Endothelial cell of umbilical vein (primary cell): ENCODE measurements around the gene VRK1. TPM values are rescaled to one million over a fixed set of nuclear protein-coding genes. Genes with fewer than 3 reads are reported as not detected.

ENCODE experiments used
- BruUV-seq: library from RNA; stranded (reverse); fragments of 400-500 nt; replicated peaks from 2 replicates; lab custom pipeline; 2021; lab: Mats Ljungman, UMichigan
- CTCF ChIA-PET: fragments of 300-600, 350-600 bp; sonication (Branson Sonifier 250); formaldehyde crosslinking; loops from one replicate; lab custom pipeline; 2021; ENCODE audit warnings: antibody characterized with exemption, inconsistent platforms; lab: Charles Lee
- POLR2A ChIA-PET: fragments of 300-600, 350-600 bp; sonication (Branson Sonifier 250); formaldehyde crosslinking; loops from one replicate; lab custom pipeline; 2021; ENCODE audit warnings: antibody characterized with exemption, inconsistent platforms; lab: Charles Lee
- DNase-seq: peaks from one replicate; pipeline ENCODE4 v3.0.0-alpha.2; 2011; ENCODE audit warnings: low read depth, low spot score
- FAIRE-seq: peaks from 2 replicates; lab custom pipeline; 2011; peaks lifted over from hg19 to GRCh38; lab: Jason Lieb, UNC
- H2AFZ ChIP-seq: 2 replicates; pipeline ENCODE4 v1.6.0; 2012; ENCODE audit warnings: low read depth, low read length, control low read depth, inconsistent platforms
- H3K27ac ChIP-seq: 2 replicates; pipeline ENCODE4 v1.5.1; 2011; ENCODE audit warnings: low read depth, mild to moderate bottlenecking, control low read depth, low read length, moderate library complexity; ENCODE audit not compliant: insufficient read depth
- H3K27me3 ChIP-seq, 2 experiments: 2 replicates each; pipeline versions ENCODE4 v1.6.0 to v1.6.1; 2011; ENCODE audit warnings: low read length in 2 of 2, mixed read lengths in 1 of 2; ENCODE audit not compliant: control insufficient read depth in 2 of 2, insufficient read depth in 2 of 2
- H3K36me3 ChIP-seq, 2 experiments: 2 replicates in 1 of 2; 3 replicates in 1 of 2; pipeline ENCODE4 v1.5.1; 2011; ENCODE audit warnings: low read length in 2 of 2, mild to moderate bottlenecking in 1 of 2, moderate library complexity in 1 of 2; ENCODE audit not compliant: control insufficient read depth in 2 of 2, insufficient read depth in 2 of 2; ENCODE audit errors: extremely low read depth in 1 of 2
- H3K4me1 ChIP-seq: 3 replicates; pipeline ENCODE4 v1.5.1; 2011; ENCODE audit warnings: mild to moderate bottlenecking, low read length; ENCODE audit not compliant: control insufficient read depth, insufficient read depth; ENCODE audit errors: extremely low read depth
- H3K4me2 ChIP-seq: 2 replicates; pipeline ENCODE4 v1.6.1; 2011; ENCODE audit warnings: low read length, control low read depth, mixed read lengths; ENCODE audit not compliant: insufficient read depth
- H3K4me3 ChIP-seq, 3 experiments: fragments of 200-600 bp in 1 of 3; sonication (generic), shearing (Covaris generic) in 1 of 3; replicated peaks in 1 of 3; 2 replicates each; pipeline ENCODE4 v1.5.1; 2011 to 2016; ENCODE audit warnings: control low read depth in 3 of 3, low read length in 3 of 3, mild to moderate bottlenecking in 2 of 3, inconsistent platforms in 1 of 3, low read depth in 1 of 3, moderate library complexity in 1 of 3; ENCODE audit not compliant: insufficient read depth in 1 of 3
- H3K79me2 ChIP-seq: 2 replicates; pipeline ENCODE4 v1.6.0; 2012; ENCODE audit warnings: low read length, inconsistent platforms; ENCODE audit not compliant: control insufficient read depth, insufficient read depth
- H3K9ac ChIP-seq: replicated peaks from 2 replicates; pipeline ENCODE3; 2011; ENCODE audit warnings: low read length, control low read depth; ENCODE audit not compliant: insufficient read depth; ENCODE audit errors: extremely low read depth
- H3K9me1 ChIP-seq: replicated peaks from 3 replicates; pipeline ENCODE4 v1.6.0; 2011; ENCODE audit warnings: mild to moderate bottlenecking, low read length; ENCODE audit not compliant: control insufficient read depth, insufficient read depth; ENCODE audit errors: extremely low read depth
- H3K9me3 ChIP-seq: replicated peaks from 2 replicates; pipeline ENCODE4 v1.5.1; 2012; ENCODE audit warnings: low read length, inconsistent platforms; ENCODE audit not compliant: control insufficient read depth, insufficient read depth
- H4K20me1 ChIP-seq: replicated peaks from 2 replicates; pipeline ENCODE3; 2011; ENCODE audit warnings: mild to moderate bottlenecking, low read length; ENCODE audit not compliant: control insufficient read depth, insufficient read depth; ENCODE audit errors: extremely low read depth
- FOS ChIP-seq: IDR thresholded peaks from 2 replicates; pipeline ENCODE4 v1.6.1; 2011; ENCODE audit warnings: mild to moderate bottlenecking, low read length, moderate library complexity, borderline replicate concordance; ENCODE audit not compliant: insufficient read depth
- JUN ChIP-seq: IDR thresholded peaks from 2 replicates; pipeline ENCODE4 v1.6.1; 2011; ENCODE audit warnings: borderline replicate concordance, low read depth; ENCODE audit not compliant: insufficient read length, insufficient read depth
- MAX ChIP-seq: IDR thresholded peaks from 2 replicates; pipeline ENCODE4 v1.6.1; 2011; ENCODE audit not compliant: insufficient read depth, insufficient read length
- MYC ChIP-seq: IDR thresholded peaks from one replicate; pipeline ENCODE4 v1.6.1; 2011; ENCODE audit warnings: mild to moderate bottlenecking, low read depth, low read length
- POLR2A ChIP-seq: IDR thresholded peaks from 2 replicates; pipeline ENCODE4 v1.6.1; 2012; ENCODE audit warnings: low read depth, mild to moderate bottlenecking, control low read depth, low read length
- POLR2AphosphoS5 ChIP-seq: IDR thresholded peaks from 2 replicates; pipeline ENCODE4 v1.6.1; 2012; ENCODE audit warnings: low read depth, mild to moderate bottlenecking, control low read depth, low read length, moderate library complexity; ENCODE audit not compliant: insufficient read depth
- dilution Hi-C: fragments of 300-500 bp; cut with MboI; formaldehyde crosslinking; loops from one replicate; pipeline ENCODE4 v1.15.0; 2019; ENCODE audit warnings: low sequenced_read_pairs; ENCODE audit not compliant: extremely low pct_ligation_motif_present
- intact Hi-C: fragments of 100-400 bp; cut with micrococcal nuclease; formaldehyde crosslinking; loops from one replicate; pipeline ENCODE4 v1.10.0; 2022
- polyA plus RNA-seq, 4 experiments: library from polyadenylated mRNA; depleted of rRNA in 3 of 4; stranded (reverse) in 3 of 4; unstranded in 1 of 4; fragments of >200 nt; gene quantifications; 2 replicates each; pipeline versions ENCODE4 v1.2.1 to v1.2.3, GENCODE V29; 2011 to 2012; ENCODE audit warnings: missing spikeins in 1 of 4
- total RNA-seq: library from RNA; stranded (reverse); gene quantifications from 2 replicates; pipeline ENCODE4 v1.2.3, GENCODE V29; 2021
- TF ChIP-seq, protein P1 (sequence below), 2 donors: IDR thresholded peaks; 1 replicate in 1 of 2; 2 replicates in 1 of 2; pipeline ENCODE4 v1.5.1; 2011; ENCODE audit warnings: low read length in 2 of 2, mild to moderate bottlenecking in 2 of 2, moderate library complexity in 2 of 2, control low read depth in 1 of 2, inconsistent platforms in 1 of 2, low read depth in 1 of 2; ENCODE audit not compliant: insufficient read depth in 1 of 2; ENCODE audit errors: extremely low read depth in 1 of 2

VRK1 gene
- total and polyA plus RNA-seq, 2 donors (not counting 3 experiments of a cell fraction or from before 2014, with no cell fraction given) = 7.1 to 31.7 TPM

DNA sequence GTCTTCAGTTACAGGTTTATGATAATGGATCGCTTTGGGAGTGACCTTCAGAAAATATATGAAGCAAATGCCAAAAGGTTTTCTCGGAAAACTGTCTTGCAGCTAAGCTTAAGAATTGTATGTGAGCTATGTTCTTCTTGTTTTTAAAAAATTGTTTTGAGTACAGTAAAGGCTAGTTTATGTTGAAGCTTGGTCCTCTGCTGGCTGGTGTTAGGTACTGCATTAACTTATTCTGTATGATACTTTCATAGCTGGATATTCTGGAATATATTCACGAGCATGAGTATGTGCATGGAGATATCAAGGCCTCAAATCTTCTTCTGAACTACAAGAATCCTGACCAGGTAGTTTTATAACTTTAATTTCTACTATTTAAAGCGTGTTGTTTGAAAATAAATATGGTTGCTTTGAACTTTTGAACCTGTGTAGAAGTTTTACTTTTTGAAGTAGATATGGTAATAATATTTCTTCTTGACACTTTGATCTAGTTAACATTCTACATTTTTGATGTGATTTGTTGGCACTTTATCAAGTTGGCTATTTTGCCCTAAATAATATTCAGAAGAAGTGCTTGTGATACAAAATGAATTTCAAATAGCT is 55.7 kb downstream of the VRK1 start:
- FAIRE-seq = no peak
- intact Hi-C loops = loop anchor here (1.0 to 2.0 kb wide), 2 partner anchors 56 to 269 kb away; partner anchors contain the start of gene VRK1

More for the DNA sequence above, 55.7 kb downstream of the VRK1 start:
- Histone ChIP-seq H3K27me3 (no peaks in the 10 kb centered on the region), H3K4me1 (peaks cover 5% of the 10 kb centered on the region), H2AFZ (no peak overlapping the region), H3K36me3 (no peaks in the 10 kb centered on the region), H4K20me1 (no peaks in the 10 kb centered on the region), H3K4me3 (no peak overlapping the region), H3K9me3 (no peaks in the 10 kb centered on the region), H3K4me2 (no peak overlapping the region), H3K9me1 (no peaks in the 10 kb centered on the region), H3K9ac (no peak overlapping the region), H3K27ac (no peak overlapping the region), H3K79me2 (no peaks in the 10 kb centered on the region)
- dilution Hi-C loops = no loop called here
- TF ChIP-seq JUN (no peak), FOS (no peak), POLR2AphosphoS5 (no peak), POLR2A (no peak), MAX (no peak), MYC (no peak)
- TF ChIP-seq, protein P1, sequence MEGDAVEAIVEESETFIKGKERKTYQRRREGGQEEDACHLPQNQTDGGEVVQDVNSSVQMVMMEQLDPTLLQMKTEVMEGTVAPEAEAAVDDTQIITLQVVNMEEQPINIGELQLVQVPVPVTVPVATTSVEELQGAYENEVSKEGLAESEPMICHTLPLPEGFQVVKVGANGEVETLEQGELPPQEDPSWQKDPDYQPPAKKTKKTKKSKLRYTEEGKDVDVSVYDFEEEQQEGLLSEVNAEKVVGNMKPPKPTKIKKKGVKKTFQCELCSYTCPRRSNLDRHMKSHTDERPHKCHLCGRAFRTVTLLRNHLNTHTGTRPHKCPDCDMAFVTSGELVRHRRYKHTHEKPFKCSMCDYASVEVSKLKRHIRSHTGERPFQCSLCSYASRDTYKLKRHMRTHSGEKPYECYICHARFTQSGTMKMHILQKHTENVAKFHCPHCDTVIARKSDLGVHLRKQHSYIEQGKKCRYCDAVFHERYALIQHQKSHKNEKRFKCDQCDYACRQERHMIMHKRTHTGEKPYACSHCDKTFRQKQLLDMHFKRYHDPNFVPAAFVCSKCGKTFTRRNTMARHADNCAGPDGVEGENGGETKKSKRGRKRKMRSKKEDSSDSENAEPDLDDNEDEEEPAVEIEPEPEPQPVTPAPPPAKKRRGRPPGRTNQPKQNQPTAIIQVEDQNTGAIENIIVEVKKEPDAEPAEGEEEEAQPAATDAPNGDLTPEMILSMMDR (IDR thresholded peaks at IDR 0.05; ENCODE audit: extremely low read depth in 1 of 2, insufficient read depth in 1 of 2, low read depth in 1 of 2, low read length in 2 of 2) = peak; percentile 31 to 49
- BruUV-seq = no TSS peak
- ChIA-PET CTCF (interaction anchor here (0.6 to 3.2 kb wide), 45 partner anchors 8 to 1291 kb away, joined by 3 to 85 read pairs (median 5); partner anchors contain the start of gene VRK1), POLR2A (no interaction called here)
- peak; percentile 49 for DNase-seq
